Stimulated activated CD4-positive, alpha-beta T cell treated with anti-CD3 and anti-CD28 coated beads, Interleukin-12 subunit alpha, Interleukin-12 subunit beta, amount 100 ng/mL, for 24 hours (primary cell): ENCODE results near the gene POU4F2.
"Not testable (repeated sequence)": the region's sequence is repeated elsewhere in the genome, so short reads cannot be mapped to it uniquely, and the experiment has no call there.

Experiments used
- DNase-seq, 2 experiments: peaks; one replicate each; pipeline ENCODE4 v3.0.0-alpha.2; 2020; ENCODE audit warnings: low read depth in 2 of 2

The POU4F2 gene

GRCh38 chr4:146654687-146655520, 16.2 kb downstream of the POU4F2 start:
- DNase-seq = no peak

GRCh38 chr4:146655521-146655856, 16.8 kb downstream of the POU4F2 start:
- no peak for DNase-seq

DNA sequence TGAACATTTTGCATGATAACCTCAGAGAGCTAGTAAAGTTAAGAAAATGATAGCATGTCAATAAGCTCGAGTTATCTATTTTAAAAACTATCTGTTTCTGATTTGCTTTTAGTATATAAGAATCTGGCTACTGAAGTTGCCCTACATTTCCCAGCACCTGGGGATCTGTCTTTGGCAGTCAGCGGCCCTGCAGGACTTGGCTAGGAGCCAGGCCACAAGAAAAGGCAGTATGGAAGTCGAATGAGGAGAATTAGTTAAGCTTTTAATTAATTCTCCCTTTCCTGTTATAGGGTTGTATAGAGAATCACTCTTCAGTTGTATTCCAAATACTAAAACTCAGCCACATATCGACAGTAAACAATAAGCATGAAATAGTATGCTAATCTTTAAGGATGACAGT, 22.7 kb downstream of the POU4F2 start:
- no peak for DNase-seq

DNA sequence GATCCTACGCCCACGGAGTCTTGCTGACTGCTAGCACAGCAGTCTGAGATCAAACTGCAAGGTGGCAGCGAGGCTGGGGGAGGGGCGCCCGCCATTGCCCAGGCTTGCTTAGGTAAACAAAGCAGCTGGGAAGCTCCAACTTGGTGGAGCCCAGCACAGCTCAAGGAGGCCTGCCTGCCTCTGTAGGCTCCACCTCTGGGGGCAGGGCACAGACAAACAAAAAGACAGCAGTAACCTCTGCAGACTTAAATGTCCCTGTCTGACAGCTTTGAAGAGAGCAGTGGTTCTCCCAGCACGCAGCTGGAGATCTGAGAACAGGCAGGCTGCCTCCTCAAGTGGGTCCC, 25.2 kb downstream of the POU4F2 start:
- not testable (repeated sequence) for DNase-seq

- DNase-seq = no peak
Observed at GRCh38 chr4:146674829-146675570, 36.3 kb downstream of the POU4F2 start.
